SKM-1 (cell line): ENCODE results near the gene RAB31.
"Not testable (repeated sequence)": the region's sequence is repeated elsewhere in the genome, so short reads cannot be mapped to it uniquely, and the experiment has no call there.

Source experiments
- DNase-seq: peaks from one replicate; lab custom pipeline; 2025; ENCODE audit not compliant: unreplicated experiment; lab: John Stamatoyannopoulos, UW

RAB31 gene

DNA sequence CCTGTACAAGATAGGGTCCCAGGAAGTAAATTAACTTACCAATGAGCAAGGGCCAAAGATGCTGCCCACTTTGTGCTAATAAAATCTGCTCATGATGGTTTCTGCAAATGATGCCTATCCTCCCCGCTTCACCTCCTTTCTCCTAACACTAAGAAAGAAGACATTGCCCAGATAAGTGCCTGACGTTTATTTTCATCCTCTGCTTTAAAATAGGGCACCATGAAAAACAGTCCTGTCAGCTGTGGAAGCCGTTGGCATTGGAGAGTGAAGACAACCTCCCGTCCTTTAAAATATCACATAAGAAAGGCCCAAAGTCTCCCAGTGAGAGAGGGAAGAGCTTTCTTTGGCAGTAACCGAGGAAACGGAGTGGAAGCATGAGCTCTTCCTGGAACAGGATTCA lies 176.0 kb downstream of the RAB31 start:
- no peak for DNase-seq

DNA sequence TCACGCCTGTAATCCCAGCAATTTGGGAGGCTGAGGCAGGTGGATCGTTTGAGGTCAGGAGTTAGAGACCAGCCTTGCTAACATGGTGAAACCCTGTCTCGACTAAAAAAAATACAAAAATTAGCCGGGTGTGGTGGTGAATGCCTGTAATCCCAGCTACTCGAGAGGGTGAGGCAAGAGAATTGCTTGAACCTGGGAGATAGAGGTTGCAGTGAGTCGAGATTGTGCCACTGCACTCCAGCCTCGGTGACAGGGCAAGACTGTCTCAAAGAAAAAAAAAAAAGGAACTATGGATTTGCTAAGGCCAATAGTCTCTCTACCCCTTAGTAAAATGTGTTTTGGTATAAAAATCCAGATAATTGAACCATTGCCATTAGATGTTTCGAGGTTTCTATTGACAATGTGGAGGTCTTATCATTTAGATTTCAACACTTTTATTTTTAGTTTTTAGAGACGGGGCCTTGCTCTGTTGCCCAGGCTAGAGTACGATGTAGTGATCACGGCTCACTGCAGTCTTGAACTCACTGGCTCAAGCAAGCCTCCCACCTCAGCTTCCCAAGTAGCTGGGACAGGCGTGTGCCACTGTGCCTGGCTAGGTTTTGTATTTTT lies 176.5 kb downstream of the RAB31 start:
- no peak for DNase-seq

DNA sequence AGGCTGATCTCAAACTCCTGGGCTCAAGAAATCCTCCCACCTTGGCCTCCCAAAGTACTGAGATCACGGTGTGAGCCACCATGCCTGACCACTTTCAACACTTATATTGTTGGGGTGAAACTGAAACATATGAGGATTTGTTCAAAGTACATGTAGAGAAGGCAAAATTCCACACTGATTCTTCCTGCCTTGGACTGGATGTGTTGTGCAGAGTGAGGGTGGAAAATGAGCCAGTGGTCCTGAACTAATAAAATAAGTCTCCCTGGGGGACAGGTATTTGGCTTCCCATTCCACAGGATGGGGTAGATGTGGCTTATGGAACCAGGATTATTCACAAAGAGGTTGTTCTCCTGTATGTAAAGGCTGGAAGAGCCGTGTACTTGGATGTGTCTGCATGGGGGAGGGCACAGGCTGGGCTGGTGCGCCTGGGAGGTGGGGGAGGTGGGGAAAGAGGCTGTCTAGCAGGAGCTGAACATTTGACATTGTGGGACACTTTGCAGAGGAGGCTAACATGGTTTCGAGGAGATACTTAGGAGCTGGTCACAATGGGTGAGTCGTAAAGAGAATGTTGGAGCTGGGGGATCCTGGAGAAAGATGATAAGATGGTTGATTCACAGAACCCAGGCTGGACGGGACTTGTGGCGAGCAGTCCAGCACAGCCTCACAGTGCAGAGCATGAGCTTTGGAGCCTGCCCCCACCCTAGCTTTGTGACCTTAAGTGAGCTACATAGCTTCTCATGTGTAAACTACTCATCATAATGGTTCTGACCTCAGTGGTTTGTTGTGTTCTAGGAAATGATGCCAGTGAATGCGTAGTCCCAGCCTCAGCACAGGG lies 177.3 kb downstream of the RAB31 start, which contains the start of gene TXNDC2:
Gene TXNDC2 (plus strand): TSS at position 804 of the 835 bp plus-strand sequence. CDS start 708 bp downstream, outside the sequence.
- no peak for DNase-seq

DNA sequence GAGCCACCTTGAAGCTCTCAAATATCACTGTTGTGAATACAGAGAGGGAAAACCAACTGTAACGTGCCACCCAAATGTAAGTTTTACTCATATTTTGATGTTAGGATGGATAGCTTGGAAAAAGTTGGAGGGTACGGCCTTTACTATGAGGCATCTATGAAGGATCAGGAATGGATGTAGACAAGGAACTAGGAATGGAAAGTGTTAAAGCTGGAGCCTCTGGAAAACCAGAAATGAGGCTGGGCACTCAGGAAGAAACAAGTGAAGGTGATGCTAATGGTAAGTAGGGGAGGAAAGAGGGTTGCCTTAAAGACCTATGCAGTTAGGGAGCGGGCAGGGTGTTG lies 177.9 kb downstream of the RAB31 start:
- DNase-seq, result no peak

DNA sequence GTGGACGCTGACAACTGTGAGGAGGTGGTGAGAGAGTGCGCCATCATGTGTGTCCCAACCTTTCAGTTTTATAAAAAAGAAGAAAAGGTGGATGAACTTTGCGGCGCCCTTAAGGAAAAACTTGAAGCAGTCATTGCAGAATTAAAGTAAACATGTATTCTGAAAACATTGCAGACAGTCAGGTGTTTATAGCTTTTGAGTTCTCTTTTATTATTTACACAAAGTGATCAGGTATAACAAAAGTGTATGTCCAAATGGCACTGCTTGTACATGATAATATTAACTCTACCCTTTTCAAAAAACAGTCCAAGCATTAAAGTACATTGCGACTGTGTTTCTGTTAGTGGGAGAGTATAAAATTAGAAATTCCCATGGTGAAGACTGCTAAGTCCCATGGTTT lies 179.9 kb downstream of the RAB31 start:
- DNase-seq, result no peak

DNA sequence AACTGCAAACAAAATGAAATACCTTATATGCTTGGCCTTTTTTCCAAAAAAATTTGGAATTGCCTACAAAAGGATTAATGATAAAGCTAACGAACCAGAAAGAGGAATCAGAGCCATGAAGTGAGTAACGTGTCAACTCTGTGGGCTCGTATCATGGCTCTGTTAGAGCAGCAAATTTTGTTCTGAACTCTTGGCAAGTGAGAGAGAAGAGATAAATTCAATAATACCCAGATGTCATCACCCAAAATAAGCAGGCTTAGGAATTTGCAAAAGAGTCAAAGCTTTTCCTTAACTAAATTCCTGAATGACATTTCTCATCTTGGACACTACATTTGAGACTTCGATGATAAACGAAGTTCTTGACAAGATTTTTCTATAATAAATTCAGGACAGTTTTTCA lies 182.1 kb downstream of the RAB31 start:
- no peak for DNase-seq

DNA sequence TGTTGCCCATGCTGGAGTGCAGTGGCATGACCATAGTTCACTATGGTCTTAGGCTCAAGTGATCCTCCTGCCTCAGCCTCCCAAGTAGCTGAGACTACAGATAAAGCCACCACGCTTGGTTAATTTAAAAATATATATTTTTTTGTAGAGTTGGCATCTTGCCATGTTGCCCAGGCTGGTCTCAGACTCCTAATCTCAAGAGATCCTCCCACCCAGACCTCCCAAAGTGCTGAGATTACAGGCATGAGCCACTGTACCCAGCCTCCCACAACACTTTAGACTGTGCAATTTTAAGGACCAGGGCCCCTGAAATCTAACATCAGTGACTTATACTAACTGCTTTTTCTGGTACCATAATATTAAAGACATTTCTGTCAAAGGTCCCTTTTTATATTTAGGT lies 182.9 kb downstream of the RAB31 start:
- DNase-seq, result no peak

DNA sequence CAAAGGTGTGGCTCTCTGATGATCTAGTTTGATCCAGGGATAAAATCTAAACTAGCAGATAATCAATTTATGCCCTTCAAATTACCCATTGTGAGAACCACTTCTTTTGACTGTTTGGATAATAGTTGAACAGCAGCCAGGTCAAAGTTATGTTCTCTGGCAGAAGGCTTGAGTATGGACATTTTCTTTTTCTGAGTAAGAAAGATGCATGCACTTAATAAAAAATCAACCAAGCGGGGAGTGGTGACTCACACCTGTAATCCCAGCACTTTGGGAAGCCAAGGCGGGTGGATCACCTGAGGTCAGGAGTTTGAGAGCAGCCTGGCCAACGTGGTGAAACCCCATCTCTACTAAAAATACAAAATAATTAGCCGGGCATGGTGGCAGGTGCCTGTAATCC lies 183.4 kb downstream of the RAB31 start:
- DNase-seq, result not testable (repeated sequence)

DNA sequence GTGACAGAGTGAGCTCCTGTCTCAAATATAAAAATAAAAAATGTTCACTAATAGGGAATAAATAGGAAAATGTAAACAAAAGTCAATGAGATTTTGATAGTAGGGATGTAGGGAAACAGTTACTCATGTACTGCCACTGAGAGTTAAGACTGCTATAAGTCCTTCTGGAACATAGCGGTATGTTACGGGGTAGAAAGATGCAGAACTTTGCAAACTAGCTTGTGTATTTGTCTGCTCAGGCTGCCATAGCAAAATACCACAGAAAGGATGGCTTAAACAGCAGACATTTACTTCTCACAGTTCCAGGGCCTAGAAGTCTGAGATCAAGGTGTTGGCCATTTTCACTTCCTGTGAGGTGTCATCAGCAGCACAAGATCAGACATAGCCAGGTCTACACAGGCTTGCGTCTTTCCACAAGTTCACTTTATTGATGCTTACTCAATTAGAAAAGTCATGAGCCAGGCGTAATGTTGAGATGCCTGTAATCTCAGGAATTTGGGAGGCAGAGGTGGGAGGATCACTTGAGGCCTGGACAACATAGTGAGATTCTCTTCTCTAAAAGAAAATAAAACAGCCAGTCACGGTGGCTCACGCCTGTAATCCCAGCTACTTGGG lies 186.5 kb downstream of the RAB31 start:
- no peak for DNase-seq

DNA sequence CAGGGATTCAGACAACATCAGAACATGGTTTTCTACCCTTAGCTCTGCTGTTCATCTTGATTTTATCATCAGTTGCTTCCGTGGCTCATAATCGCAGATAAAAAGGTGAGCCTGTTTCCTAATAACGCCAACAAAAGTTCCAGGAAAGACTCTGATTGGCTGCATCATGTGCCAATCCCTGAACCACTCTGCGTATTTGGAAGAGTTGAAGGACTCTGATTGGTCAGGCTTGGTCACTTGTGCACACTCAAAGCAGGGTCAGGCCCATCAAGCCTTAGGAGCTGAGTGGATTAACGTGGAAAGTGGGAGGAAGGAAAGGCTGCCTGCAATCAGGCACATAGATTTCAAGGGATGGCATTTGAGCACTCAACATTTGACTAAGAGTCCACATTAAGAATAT lies 189.0 kb downstream of the RAB31 start:
- DNase-seq, result no peak

DNA sequence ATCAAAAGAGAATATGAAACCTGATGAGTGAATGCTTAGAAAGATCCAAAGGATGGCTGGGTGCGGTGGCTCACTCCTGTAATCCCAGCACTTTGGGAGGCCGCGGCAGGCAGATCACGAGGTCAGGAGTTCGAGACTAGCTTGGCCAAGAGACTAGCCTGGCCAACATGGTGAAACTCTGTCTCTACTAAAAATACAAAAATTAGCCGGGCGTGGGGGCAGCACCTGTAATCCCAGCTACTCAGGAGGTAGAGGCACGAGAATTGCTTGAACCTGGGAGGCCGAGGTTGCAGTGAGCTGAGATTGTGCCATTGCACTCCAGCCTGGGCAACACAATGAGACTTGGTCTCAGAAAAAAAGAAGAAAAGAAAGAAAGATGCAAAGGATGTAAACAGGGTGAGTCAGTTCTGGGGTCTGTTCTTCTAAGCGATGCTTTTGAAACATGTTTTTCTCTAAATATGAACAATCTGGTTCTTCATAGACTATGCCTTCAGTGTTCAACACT lies 189.7 kb downstream of the RAB31 start:
- not testable (repeated sequence) for DNase-seq

DNA sequence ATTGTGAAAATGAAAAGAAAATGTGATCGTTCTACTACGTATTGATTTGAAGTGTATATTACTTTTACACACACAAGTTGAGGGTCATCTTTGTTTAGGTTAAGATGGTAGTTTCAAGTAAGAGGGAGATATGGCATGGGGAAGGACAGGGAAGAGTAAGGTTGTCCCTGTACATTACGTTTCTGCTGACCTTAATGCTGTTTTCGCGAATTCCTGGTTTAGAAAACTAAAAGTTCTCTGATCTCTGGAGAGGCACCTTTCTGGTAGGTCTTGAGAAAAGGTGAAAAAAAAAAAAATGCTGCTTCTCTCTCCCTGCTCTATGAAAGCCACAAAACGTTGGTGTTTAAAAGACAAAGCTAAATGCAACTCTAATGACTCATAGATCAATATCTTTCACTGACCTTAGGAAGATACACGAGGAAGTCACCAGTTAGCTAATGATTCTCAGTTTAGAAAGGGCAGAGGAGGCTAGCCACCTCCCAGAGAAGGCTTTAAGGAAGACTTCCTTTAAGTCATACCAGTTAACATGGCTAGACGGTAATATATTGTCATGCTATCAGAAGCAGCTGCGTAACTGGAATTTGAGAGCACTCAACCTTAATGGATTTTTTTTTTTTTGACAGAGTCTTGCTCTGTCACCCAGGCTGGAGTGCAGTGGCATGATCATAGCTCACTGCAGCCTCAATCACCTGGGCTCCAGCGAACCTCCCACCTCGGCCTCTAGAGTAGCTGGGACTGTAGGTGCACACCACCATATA lies 190.9 kb downstream of the RAB31 start:
- peak; percentile 68 for DNase-seq

DNA sequence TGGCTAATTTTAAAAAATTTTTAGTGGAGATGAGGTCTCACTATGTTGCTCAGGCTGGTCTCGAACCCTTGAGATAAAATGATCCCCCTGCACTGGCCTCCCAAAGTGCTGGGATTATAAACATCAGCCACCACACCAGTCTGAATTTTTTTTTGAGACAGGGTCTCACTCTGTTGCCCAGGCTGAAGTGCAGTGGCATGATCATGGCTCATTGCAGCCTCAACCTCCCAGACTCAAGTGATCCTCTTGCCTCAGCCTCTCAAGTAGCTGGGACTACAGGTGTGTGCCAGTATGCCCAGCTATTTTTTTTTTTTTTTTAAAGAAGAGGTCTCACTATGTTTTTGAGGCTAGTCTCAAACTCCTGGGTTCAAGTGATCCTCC lies 191.4 kb downstream of the RAB31 start:
- not testable (repeated sequence) for DNase-seq

DNA sequence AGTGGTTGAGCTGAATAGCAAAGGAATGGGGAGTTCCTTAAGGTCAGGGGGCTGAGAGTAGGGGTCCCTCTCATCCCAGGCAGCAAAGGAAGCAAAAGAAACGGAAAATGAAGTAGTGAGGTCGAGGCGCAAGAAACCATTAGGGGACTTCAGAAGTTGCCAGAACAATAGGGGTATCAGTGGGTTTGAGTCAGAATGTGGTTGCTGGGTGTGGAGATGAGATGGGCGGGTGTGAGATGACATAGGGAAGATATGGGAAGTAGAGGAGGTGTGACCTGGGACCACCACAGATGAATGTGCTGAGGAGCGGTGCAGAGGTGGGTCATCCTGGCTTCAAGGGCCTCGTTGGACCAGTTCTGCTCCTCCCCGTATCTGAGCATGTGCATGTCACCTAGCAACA lies 192.6 kb downstream of the RAB31 start:
- no peak for DNase-seq

DNA sequence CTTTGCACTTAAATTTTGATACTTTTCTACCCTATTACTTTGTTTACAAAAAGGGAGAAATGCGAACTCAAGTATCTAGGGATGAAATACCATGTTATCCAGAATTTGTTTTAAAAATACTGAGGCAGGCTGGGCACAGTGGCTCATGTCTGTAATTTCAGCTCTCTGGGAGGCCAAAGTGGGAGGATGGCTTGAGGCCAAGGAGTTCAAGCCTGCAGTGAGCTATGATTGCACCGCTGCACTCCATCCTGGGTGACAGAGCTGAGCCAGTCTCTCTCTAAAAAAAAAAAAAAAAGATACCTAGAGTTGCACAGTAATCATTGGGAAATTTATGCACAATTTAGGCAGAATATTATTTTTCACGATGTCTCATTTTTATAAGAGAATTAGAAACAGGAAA lies 193.3 kb downstream of the RAB31 start:
- DNase-seq, result no peak

DNA sequence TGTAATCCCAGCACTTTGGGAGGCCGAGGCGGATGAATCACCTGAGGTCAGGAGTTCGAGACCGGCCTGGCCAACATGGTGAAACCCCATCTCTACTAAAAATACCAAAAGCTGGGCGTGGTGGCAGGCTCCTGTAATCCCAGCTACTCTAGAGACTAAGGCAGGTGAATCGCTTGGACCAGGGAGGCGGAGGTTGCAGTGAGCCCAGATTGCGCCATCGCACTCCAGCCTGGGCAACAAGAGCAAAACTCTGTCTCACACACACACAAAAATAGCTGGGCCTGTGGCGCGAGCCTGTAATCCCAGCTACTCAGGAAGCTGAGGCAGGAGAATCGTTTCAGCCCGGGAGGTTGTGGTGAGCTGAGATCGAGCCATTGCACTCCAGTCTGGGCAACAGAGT lies 194.2 kb downstream of the RAB31 start:
- DNase-seq, result not testable (repeated sequence)

DNA sequence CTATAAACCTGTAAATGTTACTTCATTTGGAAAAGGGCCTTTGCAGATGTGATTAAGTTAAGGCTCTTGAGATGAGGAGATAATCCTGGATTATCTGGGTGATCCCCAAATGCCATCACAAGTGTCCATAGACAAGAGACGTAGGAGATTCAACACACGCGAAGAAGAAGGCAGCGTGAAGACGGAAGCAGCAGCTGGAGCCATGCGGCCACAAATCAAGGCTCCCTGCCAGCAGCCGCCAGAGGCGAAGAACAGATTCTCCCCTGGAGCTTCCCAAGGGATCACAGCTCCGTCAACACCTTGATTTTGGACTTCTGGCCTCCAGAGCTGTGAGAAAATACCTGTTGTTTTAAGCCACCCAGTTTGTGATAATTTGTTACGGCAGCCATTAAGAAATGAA lies 194.7 kb downstream of the RAB31 start:
- no peak for DNase-seq

DNA sequence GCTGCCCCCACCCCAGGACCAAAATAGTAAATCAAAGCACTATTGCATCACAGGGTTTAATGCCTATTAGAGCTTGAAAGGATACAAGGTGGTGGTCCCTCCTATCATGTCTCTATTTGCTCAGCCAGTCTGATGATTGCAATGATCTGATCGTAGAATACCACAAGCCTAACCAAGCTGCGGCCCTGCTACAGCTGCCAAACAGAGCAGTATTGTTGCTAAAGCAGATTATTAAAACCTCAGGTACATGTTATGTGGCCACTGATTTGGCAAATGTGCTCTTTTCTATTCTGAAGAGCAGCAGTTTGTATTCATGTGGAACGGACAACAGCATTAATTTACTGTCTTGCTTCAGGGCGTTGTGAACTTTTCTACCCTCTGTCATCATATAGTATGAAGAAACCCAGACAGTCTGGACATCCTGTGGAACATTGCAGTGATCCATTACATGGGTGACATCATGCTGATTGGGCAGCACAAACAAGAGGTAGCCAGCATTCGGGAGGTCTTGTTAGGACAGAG lies 197.4 kb downstream of the RAB31 start:
- peak; percentile 40 for DNase-seq

DNA sequence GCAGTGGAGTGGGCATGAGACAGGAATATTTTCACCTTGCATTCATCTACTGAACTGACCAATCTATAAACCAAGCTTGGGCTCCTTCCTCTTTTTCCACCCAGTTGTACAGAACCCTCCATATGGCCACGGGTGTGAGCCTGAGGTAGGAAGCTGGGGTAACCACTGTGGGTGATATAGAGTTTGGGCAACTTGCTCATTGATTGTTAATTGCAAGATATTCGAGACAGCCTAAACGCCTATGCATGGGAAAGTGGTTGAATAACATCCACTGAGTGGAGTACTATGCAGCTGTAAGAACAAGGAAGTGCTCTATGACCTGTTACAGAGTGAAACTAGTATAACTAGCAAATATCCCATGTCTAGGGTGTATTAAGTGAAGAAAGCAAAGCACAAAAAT lies 198.4 kb downstream of the RAB31 start:
- DNase-seq, result peak; percentile 78

DNA sequence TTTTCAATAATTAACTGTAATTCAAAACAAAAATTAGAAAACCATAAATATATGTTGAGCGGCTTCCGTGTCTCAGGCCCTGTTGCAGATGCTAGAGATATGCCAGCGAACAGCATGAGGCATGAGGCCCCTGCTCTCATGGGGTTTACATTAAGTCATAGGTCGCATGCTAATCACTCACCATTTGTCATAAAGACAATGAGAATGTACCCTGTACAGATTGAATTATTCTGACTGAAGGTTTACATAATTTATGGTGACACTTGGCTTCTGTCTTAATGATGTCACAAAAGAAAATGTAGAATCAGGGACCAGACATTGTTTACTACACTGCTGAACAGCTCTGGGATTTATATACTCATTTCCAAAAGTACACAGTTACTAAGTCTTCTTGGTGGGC lies 199.8 kb downstream of the RAB31 start:
- DNase-seq, result no peak

DNA sequence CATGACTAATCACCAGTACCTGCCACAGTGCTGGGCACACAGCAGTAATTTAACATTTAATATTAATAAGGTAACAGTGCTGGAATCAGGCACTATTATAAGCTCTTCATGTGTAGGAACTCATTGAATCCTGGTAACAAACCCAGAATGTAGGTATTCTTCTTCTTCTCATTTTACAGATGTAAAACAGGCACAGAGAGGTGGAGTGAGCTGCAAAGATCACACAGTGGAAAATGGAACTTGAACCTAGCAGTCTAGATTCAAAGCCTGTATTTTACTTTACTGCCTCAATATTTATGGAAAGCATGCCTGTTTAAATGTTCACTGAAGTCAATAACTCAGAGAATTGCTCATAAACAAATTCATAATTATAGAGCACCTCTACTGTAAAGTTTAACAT lies 202.0 kb downstream of the RAB31 start:
- no peak for DNase-seq
